ENCODE results near the gene PELI2. TPM values are rescaled to one million over a fixed set of nuclear protein-coding genes. Genes with fewer than 3 reads are reported as not detected.

The PELI2 gene
- total and polyA plus RNA-seq, 2 donors (not counting 1 experiment from before 2014, with no cell fraction given), result 15.5 to 29.2 TPM

DNA sequence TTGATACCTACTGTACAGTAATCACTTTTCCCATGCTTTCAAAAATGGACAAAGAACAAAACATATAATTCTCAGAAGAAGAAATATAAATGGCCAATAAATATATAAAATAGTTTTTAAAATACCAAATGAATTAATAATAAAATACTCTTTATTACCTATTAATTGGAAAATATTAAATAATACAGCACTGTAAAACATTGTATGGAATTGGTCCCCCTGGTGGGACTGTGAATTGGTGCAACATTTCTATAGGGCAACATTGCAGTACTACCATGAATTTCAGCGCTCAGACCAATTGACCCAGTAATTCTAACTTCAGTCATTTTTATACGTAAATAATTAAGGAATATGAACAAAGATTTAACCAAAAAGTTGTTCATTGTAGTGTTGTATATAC lies 162.6 kb downstream of the PELI2 start:
- DNase-seq (ENCODE audit: low read depth in 2 of 2), result peak in 1 of 2 donors; percentile 5
- no peak overlapping the region for H2AFZ ChIP-seq (ENCODE audit: low read length)
- H3K4me3 ChIP-seq (replicated peaks in 1 of 4; ENCODE audit: control extremely low read depth in 1 of 4, insufficient read depth in 1 of 4, low read depth in 3 of 4, low read length in 4 of 4), result no peak overlapping the region
- H3K79me2 ChIP-seq (ENCODE audit: control insufficient read depth, insufficient read depth, low read length), result no peaks in the 10 kb centered on the region
- H3K27ac ChIP-seq (ENCODE audit: insufficient read depth, low read length), result no peak overlapping the region
- no peak overlapping the region for H3K9ac ChIP-seq (ENCODE audit: insufficient read depth, low read length)
- no peaks in the 10 kb centered on the region for H3K27me3 ChIP-seq (ENCODE audit: control insufficient read depth, insufficient read depth, low read length)
- no peaks in the 10 kb centered on the region for H3K36me3 ChIP-seq (ENCODE audit: control insufficient read depth, insufficient read depth, low read length)
- H4K20me1 ChIP-seq (ENCODE audit: control insufficient read depth, extremely low read depth, insufficient read depth, low read length), result no peaks in the 10 kb centered on the region
- H3K4me2 ChIP-seq (ENCODE audit: extremely low read depth, insufficient read depth, low read length), result no peak overlapping the region
- H3K4me1 ChIP-seq (ENCODE audit: control insufficient read depth, extremely low read depth, insufficient read depth, low read length), result no peaks in the 10 kb centered on the region
- TF ChIP-seq, protein P1, sequence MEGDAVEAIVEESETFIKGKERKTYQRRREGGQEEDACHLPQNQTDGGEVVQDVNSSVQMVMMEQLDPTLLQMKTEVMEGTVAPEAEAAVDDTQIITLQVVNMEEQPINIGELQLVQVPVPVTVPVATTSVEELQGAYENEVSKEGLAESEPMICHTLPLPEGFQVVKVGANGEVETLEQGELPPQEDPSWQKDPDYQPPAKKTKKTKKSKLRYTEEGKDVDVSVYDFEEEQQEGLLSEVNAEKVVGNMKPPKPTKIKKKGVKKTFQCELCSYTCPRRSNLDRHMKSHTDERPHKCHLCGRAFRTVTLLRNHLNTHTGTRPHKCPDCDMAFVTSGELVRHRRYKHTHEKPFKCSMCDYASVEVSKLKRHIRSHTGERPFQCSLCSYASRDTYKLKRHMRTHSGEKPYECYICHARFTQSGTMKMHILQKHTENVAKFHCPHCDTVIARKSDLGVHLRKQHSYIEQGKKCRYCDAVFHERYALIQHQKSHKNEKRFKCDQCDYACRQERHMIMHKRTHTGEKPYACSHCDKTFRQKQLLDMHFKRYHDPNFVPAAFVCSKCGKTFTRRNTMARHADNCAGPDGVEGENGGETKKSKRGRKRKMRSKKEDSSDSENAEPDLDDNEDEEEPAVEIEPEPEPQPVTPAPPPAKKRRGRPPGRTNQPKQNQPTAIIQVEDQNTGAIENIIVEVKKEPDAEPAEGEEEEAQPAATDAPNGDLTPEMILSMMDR (conservative IDR thresholded peaks at IDR 0.05 in 1 of 2, IDR thresholded peaks at IDR 0.05 in 1 of 2; ENCODE audit: low read depth in 1 of 2, low read length in 2 of 2), result peak in 1 of 2 donors; percentile 29
- TF ChIP-seq EZH2 (IDR thresholded peaks at IDR 0.05; ENCODE audit: low read length, missing control alignments), result no peak
- no peaks in the 10 kb centered on the region for H3K9me3 ChIP-seq (ENCODE audit: control insufficient read depth, insufficient read depth, low read depth, low read length)

- Histone ChIP-seq H3K79me2 (ENCODE audit: control insufficient read depth, insufficient read depth, low read length) (no peaks in the 10 kb centered on the region), H3K9me3 (ENCODE audit: control insufficient read depth, insufficient read depth, low read depth, low read length) (no peaks in the 10 kb centered on the region), H3K4me1 (ENCODE audit: control insufficient read depth, extremely low read depth, insufficient read depth, low read length) (no peaks in the 10 kb centered on the region), H3K36me3 (ENCODE audit: control insufficient read depth, insufficient read depth, low read length) (no peaks in the 10 kb centered on the region), H3K9ac (ENCODE audit: insufficient read depth, low read length) (no peak overlapping the region), H3K27ac (ENCODE audit: insufficient read depth, low read length) (no peak overlapping the region), H3K4me3 (replicated peaks in 1 of 4; ENCODE audit: control extremely low read depth in 1 of 4, insufficient read depth in 1 of 4, low read depth in 3 of 4, low read length in 4 of 4) (no peak overlapping the region), H2AFZ (ENCODE audit: low read length) (no peak overlapping the region), H4K20me1 (ENCODE audit: control insufficient read depth, extremely low read depth, insufficient read depth, low read length) (no peaks in the 10 kb centered on the region), H3K27me3 (ENCODE audit: control insufficient read depth, insufficient read depth, low read length) (no peaks in the 10 kb centered on the region), H3K4me2 (ENCODE audit: extremely low read depth, insufficient read depth, low read length) (no peak overlapping the region)
- no peak for DNase-seq (ENCODE audit: low read depth in 2 of 2)
- TF ChIP-seq EZH2 (IDR thresholded peaks at IDR 0.05; ENCODE audit: low read length, missing control alignments), result no peak
- TF ChIP-seq, protein P1 (conservative IDR thresholded peaks at IDR 0.05 in 1 of 2, IDR thresholded peaks at IDR 0.05 in 1 of 2; ENCODE audit: low read depth in 1 of 2, low read length in 2 of 2), result no peak
Observed at GRCh38 chr14:56282179-56282578, 164.0 kb downstream of the PELI2 start.

GRCh38 chr14:56284641-56285040 lies 166.4 kb downstream of the PELI2 start:
- Histone ChIP-seq H3K36me3 (ENCODE audit: control insufficient read depth, insufficient read depth, low read length) (no peaks in the 10 kb centered on the region), H3K27ac (ENCODE audit: insufficient read depth, low read length) (no peak overlapping the region), H3K9me3 (ENCODE audit: control insufficient read depth, insufficient read depth, low read depth, low read length) (no peaks in the 10 kb centered on the region), H2AFZ (ENCODE audit: low read length) (no peak overlapping the region), H3K79me2 (ENCODE audit: control insufficient read depth, insufficient read depth, low read length) (no peaks in the 10 kb centered on the region), H3K4me1 (ENCODE audit: control insufficient read depth, extremely low read depth, insufficient read depth, low read length) (no peaks in the 10 kb centered on the region), H3K9ac (ENCODE audit: insufficient read depth, low read length) (no peak overlapping the region), H3K27me3 (ENCODE audit: control insufficient read depth, insufficient read depth, low read length) (no peaks in the 10 kb centered on the region), H3K4me3 (replicated peaks in 1 of 4; ENCODE audit: control extremely low read depth in 1 of 4, insufficient read depth in 1 of 4, low read depth in 3 of 4, low read length in 4 of 4) (no peak overlapping the region), H4K20me1 (ENCODE audit: control insufficient read depth, extremely low read depth, insufficient read depth, low read length) (no peaks in the 10 kb centered on the region), H3K4me2 (ENCODE audit: extremely low read depth, insufficient read depth, low read length) (no peak overlapping the region)
- no peak for DNase-seq (ENCODE audit: low read depth in 2 of 2)
- no peak for TF ChIP-seq EZH2 (IDR thresholded peaks at IDR 0.05; ENCODE audit: low read length, missing control alignments)
- TF ChIP-seq, protein P1 (conservative IDR thresholded peaks at IDR 0.05 in 1 of 2, IDR thresholded peaks at IDR 0.05 in 1 of 2; ENCODE audit: low read depth in 1 of 2, low read length in 2 of 2), result no peak
